VCaP (cell line): Measurements from ENCODE around the gene SYNDIG1.

Source experiments
- H3K27ac ChIP-seq: fragments of 450-650 bp; 2 replicates; pipeline ENCODE4 v1.5.1; 2017
- TF ChIP-seq, protein P1 (sequence below): fragments of 450-650 bp; conservative IDR thresholded peaks from 2 replicates; pipeline ENCODE4 v1.5.1; 2017; ENCODE audit warnings: mild to moderate bottlenecking, moderate library complexity

The SYNDIG1 gene

DNA sequence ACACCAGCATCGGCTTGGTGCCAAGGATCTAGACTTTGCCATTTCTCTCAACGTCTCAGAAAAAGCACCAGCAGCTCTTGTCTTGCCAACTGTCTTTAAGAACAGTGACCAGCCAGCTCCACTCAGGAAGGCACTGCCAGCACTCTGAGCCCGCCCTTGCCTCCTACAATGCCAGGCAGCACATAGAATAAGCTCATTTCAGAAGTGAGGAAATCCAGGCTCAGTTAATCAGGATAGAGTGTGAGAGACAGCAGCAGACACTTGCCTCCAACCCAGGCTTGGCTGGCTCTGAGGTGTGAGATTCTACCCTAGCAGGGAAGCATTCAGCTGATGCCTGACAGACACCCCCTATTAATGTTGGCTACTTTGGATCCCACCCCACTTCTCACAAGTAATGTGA, 4.3 kb upstream of the SYNDIG1 start:
- TF ChIP-seq, protein P1, sequence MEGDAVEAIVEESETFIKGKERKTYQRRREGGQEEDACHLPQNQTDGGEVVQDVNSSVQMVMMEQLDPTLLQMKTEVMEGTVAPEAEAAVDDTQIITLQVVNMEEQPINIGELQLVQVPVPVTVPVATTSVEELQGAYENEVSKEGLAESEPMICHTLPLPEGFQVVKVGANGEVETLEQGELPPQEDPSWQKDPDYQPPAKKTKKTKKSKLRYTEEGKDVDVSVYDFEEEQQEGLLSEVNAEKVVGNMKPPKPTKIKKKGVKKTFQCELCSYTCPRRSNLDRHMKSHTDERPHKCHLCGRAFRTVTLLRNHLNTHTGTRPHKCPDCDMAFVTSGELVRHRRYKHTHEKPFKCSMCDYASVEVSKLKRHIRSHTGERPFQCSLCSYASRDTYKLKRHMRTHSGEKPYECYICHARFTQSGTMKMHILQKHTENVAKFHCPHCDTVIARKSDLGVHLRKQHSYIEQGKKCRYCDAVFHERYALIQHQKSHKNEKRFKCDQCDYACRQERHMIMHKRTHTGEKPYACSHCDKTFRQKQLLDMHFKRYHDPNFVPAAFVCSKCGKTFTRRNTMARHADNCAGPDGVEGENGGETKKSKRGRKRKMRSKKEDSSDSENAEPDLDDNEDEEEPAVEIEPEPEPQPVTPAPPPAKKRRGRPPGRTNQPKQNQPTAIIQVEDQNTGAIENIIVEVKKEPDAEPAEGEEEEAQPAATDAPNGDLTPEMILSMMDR, result no peak
- H3K27ac ChIP-seq, result no peak overlapping the region

DNA sequence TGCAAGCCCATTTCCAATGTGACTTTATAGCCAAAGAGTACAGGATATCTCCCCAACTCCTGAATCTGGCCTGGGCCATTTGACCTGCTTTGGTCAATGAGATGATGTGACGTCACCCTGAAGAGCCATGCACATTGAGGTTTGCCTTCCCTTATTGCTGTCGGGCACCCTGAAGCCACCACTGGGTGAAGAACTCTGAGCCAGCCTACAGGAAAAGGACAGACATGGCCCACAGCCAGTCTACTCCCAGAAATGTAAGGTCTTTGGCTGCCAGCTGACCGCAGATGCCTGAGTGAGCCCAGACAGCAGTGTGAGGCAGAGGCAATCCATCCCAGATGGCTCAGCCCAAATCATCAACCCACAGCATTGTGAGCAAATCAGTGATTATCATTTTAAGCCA, 3.7 kb upstream of the SYNDIG1 start:
- TF ChIP-seq, protein P1, result no peak
- no peak overlapping the region for H3K27ac ChIP-seq

DNA sequence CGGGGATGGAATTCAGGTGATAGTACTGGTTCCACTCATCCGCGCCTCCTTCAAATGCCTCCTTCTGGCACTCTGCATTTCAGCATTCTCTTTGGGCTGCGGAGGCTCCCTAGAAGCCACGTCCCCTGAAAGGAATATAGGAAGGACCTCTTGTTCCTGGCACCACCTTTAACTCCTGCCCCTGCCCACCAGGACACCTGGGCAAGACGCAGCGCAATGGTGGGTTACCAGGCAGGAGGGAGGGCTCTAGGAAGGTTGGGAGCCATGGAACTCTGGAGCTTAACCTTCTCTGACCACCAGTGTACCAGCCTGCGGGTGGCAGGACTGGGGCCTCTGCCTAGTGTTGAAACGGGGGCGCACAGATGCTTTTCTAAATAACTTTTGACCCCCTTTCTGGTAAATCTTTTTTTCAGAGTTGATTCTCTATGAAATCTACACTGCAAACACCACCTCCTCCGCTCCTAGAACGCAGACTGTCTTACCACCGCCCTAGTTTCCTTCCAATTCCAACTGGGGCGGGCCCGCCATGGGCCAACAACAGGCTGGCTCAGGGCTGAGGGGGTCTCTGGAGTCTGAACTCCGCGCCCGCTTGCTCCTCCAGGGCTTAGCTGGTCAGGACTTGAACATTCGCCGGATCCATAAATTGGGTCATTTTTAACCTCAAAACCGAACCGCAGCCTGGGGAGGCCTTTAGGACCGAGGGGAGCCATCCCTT, 871 bp upstream of the SYNDIG1 start:
- no peak overlapping the region for H3K27ac ChIP-seq
- TF ChIP-seq, protein P1, result no peak

DNA sequence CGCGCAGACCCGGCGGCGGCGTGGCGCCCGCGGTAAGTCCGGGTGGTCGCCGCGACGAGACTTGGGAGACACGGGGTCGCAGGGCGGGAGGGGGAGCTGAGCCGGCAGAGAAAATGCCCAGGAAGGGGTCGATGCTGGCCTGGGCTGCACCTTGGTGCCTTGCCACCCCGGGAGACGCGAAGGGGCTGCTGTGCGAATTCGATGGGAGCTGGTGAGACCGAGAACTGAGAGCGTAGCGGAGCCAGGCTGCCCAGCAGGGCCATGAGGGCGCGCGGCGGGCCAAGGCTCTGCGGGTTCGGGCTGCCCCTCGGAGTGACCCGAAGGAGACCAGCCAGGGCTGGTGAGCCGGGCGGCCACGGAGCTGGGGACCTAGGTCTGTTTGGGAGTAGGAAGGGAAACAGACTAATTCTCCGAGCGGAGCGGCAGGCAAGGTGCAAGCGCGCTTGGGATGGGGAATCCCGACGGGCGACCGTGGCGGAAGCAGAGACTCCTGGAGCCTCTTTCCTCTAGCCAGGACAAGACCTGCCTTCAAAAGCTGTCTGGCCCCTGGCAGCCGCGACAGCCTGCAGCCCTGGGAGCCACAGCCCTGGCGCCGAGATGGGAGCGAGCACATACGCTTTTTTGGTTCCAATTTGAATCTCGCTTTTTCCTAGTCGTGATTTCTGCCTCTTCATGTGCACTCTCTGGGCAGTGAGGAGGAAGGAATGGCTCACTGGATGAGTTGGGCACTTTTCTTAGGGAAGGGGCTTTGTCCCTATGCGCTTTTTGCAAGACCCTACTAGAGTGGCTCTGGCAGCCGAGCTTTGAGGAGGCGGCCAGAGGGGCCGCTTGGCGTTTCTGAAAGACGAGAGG, 691 bp downstream of the SYNDIG1 start:
- TF ChIP-seq, protein P1, result no peak
- no peak overlapping the region for H3K27ac ChIP-seq

DNA sequence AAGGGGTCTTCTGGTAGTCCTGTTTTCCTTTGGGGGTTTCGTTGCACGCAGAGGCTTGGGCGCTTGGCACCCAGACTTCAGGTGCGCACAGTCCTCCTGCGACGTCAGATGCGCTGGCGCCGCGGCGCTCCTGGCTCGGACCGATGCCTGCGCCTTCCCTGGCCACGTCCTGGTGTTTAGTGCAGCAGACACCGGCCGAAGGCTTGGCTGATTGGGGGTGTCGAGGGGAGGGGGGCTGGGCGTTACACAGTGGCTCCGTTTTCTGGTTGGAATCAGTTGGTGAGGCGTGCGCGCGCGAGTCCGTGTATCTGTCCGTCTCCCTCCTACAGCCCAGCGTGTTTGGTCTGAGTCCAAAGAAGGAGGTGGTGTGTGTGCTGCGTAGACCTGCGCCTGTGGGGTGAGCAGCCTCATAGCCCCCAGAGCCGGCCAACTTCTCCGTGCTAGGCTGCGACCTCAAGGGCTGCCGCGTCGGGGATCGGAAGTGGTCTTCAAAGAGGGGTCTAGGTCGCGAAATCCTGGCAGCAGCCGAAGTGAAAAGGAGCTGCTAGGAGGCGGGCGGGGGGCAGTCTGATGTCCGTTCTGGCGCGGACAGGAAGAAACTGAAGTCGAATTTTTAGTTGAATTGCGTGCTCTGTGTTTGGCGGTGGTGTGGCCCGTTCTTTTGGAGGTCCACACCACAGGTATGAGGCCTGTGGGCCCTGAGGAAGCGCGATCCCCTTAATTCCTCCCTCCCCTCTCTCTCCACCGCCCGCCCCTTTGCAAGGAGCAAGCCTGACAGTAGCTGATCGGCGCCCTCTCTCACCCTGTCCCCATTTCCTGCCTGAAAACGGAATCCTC, 1.5 kb downstream of the SYNDIG1 start:
- TF ChIP-seq, protein P1, result no peak
- H3K27ac ChIP-seq, result no peak overlapping the region

DNA sequence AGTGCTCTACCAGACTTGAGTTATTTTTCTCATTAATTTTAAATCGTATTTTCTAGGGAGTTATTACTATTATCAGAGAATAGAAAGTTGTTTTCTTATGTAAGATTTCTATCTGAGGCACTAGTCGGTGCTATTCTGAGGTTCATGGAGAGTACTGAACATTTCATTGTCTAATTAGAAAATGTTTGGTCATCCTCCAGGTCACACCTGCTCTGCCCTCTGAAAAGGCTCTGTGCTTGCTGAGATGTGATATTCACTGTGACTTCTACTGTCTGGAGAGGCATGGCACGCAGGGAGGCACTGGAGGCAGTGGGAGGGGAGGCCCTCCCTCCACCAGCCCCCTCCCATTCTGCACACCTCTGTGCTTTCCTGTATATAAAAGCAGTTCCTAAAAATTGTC, 3.0 kb downstream of the SYNDIG1 start:
- no peak overlapping the region for H3K27ac ChIP-seq
- TF ChIP-seq, protein P1, result no peak
